Mucosa of gallbladder (tissue), 1 donor: Measurements from ENCODE around the gene OR6Y1. TPM values are rescaled to one million over a fixed set of nuclear protein-coding genes. Genes with fewer than 3 reads are reported as not detected.

Experiments
- DNase-seq: peaks from one replicate; pipeline ENCODE4 v3.0.0-alpha.2; 2020; ENCODE audit warnings: low spot score
- total RNA-seq: library from RNA; stranded (reverse); gene quantifications from one replicate; pipeline ENCODE4 v1.2.1, GENCODE V29; 2021
- donor health status: DM: no; HTN: no; CAD: no.

Gene OR6Y1, protein sequence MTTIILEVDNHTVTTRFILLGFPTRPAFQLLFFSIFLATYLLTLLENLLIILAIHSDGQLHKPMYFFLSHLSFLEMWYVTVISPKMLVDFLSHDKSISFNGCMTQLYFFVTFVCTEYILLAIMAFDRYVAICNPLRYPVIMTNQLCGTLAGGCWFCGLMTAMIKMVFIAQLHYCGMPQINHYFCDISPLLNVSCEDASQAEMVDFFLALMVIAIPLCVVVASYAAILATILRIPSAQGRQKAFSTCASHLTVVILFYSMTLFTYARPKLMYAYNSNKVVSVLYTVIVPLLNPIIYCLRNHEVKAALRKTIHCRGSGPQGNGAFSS
- total RNA-seq, result not detected

DNA sequence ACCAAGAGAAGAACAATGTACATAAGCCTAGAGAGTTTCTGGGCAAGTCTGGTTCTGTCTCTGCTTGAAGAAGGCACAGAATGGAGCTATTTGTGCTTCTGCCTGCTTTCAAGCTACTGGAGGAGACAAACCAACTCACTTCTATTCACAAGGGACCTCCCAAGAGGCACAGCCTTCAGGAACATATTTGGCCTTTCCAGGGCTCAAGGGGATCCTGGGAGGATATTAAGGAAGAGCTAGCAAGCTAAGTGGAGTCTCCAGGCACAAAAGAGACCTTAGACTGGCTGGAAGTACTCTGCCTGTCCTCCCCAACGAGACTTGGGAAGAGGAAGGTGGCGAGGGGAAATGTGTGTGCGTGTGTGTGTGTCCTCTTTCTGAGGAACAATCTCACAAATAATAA is at the start of gene OR6Y1:
TSS of gene OR6Y1 (minus strand) at position 54 of the 400 bp plus-strand sequence. CDS start 6,300 bp downstream, outside the sequence.
- DNase-seq, result no peak

DNA sequence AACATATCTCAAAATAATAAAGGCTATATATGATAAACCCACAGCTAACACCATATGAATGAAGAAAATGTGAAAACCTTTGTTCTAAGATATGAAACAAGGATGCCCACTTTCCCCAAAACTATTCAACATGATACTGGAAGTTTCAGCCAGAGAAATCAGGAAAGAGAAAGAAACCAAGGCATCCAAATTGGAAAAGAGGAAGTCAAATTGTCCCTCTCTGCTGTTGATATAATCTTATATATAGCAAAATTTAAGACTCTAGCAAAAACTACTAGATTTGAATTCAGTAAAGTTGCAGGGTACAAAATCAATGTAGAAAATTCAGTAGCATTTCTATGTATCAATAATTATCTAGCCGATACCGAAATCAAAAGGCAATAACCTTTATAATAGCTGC is 46.5 kb upstream of the OR6Y1 start:
- no peak for DNase-seq

DNA sequence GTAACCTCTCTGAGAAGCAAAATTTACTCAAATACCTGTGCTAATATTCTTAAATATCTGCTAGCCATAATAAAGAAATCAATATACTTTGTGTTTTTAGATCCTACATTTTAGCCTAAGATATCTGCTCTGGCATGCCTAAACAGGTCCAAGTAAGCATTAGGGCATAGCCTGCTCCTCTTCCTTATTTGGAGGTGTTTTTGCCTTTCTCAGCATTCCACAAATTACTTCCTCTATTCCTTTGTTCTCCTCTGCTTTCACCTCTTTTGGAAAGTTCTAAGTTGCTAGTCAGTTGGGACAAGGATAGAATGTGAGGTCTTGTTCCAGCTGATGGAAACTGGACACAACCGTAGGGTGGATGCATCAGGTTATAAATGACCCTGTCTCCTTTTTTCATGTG is 32.7 kb upstream of the OR6Y1 start:
- DNase-seq, result no peak

DNA sequence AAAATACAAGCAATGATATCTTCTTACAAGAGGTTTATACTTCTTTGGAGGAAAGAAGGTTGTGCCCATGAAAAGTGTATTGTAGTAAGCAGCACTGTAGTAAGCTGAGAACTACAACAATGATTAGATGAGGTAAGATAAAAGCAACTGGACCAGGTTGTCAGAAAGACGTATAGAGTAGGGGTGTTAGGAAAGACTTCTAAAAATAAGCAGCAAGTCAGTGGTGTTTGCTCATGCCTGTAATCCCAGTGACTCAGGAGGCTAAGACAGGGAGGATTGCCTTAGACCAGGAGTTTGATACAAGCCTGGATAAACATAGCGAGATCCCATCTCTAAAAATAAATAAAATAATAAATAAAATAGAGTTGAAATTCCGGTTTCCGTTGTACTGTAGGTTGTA is 29.8 kb upstream of the OR6Y1 start:
- no peak for DNase-seq

DNA sequence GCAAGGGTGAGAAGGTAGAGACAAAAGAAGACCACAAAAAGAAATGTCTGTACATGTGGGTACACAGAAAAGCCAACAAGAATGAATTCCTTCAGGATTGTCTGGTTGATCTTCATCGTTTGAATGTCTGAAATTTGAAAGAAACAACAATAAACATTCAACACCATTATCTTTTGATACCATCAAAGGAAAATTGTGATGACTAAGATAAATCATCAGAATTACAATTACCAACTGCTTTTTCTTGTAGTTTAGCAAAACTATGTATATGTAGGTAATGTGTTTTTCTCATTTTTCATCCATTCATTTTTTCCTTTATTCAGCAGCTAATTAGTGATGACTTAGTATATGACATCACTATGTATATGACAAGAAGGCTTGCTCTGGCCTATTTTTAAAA is 25.5 kb upstream of the OR6Y1 start, which contains the start of gene OR10X1:
TSS of gene OR10X1 (minus strand) at position 167 of the 400 bp plus-strand sequence. CDS start at position 167, 0 bp downstream.
- DNase-seq, result no peak

DNA sequence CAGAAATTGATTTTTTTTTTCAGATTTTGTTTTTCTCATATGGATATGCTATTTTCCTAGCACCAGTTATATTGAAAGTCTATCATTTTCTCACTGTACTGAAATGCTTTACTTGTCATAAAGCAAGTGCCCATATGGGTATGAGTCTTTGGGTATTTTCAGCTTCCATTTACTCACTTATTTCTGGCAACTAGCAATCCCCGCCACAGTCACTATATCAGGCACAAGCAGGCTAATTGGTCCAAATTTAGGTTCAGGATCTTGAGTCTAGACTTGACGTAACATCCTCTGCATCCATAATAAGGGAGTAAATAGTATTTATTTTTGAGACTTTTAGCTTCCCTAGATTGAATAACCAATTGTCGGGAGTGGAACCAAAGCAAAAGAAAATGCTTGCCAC is 23.4 kb upstream of the OR6Y1 start:
- DNase-seq, result no peak

DNA sequence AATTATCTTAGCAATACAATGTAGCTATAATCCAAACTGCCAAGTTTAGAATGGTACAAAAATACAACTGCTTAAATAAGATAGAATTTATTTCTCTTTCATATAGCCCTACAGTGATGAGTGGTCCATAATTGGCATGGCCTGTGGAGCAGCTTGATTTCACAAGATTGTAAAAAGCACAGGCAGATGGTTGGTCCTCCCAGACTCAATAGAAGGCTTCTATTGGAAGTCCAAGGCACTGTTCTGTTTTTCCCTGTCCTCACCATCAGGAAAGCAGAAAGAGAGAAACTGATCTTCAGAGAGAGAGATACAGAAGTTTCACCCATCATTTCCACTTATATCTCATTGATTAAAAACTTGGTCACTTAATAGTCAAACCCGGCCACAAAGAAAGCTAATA is 18.0 kb upstream of the OR6Y1 start:
- DNase-seq, result no peak

DNA sequence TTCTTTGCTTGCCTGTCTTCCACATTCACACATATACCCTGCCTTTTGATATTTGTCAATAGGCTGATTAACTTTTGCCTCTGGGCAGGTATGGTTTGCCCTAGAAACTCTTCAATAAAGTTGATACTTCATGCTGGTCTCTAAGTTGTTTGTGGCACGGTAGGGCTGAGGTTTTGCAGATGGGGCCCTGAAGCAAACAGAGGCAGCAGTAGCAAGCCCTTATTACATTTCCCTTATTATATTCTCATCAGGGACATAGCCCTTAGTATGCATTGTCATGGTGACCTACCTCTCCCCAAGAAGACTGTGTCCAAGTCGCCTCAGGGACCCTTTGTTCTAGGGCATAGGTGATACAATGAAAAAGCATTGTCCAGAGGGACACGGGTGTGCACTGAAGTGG is 16.3 kb upstream of the OR6Y1 start, which contains the start of gene OR6P1:
TSS of gene OR6P1 (minus strand) at position 101 of the 400 bp plus-strand sequence. CDS start 6,976 bp downstream, outside the sequence.
- no peak for DNase-seq

DNA sequence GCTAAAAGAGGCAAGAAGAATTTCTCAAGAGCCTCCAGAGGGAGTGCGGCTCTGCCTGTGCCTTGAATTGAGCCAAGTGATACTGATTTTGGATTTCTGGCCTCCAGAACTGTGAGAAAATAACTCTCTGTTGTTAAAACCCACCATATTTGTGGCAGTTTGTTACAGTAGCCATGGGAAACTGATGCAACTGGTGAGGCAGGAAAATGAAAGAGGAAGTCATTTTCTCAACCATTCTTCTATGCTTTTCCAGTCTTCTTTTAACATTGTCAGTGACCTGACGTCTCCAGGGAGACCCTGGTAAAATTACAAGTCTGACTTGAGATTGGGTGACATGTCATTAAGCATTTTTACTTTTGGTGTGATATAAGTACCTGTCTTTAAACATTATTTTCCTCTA is 10.4 kb upstream of the OR6Y1 start:
- DNase-seq, result no peak

DNA sequence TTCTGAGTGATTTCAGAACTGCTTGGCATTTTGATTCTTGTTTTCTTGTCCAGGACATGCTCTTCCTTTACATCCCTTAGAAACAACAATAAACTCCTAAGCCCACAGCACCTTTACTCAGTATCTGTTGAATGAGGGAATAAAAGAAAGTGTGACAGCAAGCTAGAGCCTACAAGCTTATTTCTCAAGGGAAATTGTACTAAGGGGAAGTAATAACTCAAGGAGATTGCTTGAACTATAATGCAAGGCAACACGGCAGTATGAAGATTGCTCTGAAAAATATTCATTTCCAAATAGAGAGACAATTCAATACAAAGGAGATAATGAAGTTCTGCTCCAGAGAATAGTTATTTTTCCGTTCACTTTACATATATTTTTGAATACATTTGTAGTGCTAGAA is 9.6 kb upstream of the OR6Y1 start:
- no peak for DNase-seq

DNA sequence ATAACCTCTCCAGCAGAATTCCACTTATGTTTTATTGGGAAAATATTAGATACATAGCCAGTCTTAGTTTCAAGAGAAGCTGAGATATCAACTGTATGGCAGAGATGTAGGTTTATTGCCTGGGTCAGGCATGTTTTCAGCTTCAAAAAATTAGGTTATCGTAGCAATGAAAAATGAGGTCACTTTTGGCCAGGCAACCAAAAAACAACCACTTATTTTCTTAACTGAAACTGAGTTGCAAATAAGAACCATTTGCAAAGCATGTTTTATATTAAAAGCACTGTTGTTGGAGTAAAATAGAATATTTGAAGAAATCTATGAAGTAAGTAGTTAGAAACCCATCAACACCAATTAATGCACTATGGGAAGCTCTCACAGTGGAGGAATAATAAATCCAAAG is 5.5 kb upstream of the OR6Y1 start:
- DNase-seq, result no peak

DNA sequence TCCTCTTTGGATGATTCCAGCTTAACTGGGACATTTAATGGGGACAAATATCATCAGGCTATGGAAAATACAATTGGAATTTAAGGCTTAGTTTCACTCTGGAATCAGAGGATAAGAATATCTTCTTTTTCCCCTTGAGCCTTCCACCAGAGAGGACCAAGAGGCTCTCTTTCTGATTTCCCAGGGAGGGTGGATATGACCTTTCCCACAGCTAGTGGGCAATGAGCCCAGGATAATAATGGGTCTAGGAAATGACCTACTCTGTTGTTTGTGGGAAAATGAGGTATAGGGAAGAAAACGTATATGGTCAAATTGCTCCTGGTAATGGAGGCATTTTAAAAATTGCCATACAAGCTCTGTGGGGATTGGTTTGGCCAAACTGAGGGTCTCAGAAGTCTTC is 1.9 kb downstream of the OR6Y1 start:
- no peak for DNase-seq

DNA sequence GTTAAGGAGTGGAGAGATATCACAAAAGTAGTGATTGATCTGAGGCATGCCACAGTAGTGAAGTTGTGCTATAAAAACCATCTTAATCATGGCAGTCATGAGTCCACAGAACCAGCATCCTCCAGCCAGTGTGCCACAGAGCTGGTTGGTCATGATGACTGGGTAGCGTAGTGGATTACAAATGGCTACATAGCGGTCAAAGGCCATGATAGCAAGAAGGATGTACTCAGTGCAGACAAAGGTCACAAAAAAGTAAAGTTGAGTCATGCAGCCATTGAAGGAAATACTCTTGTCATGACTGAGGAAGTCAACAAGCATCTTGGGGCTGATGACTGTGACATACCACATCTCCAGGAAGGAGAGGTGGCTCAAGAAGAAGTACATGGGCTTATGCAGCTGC is 6.7 kb downstream of the OR6Y1 start:
- DNase-seq, result no peak

DNA sequence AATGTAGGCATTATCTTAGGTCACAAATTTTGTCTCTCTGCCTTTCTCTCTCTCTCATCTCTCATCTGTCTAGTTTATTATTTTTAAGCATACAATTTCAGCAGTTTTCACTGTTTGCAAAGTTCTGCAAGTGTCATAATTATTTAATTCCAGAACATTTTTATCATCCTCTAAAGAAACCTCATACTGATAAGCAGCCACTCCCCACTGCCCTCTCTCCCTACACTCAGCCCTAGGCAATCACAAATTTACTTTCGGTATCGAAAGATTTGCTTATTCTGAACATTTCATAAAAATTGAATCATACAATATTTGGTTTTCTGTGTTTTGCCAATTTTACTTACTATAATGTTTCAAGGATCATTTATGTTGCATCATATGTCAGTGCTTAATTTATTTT is 16.6 kb downstream of the OR6Y1 start:
- no peak for DNase-seq

DNA sequence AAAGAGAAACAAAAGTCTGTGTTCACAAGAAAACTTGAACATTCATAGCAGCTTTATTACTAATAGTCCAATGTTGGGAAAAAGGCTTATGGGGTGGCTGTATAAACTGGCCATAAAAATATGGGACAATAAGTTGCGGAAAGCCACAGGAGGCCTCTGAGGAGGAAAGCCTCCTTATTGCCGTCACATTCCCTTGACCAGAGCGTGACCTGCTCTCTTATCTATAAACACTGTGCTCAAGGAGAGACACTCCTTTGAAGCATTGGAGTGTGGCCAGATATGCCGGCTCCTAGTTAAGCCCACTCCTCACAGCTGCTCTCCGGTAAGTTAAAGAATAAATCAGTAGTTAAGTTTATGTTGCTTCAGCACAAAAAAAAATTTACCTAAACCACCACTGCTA is 19.7 kb downstream of the OR6Y1 start:
- DNase-seq, result no peak

DNA sequence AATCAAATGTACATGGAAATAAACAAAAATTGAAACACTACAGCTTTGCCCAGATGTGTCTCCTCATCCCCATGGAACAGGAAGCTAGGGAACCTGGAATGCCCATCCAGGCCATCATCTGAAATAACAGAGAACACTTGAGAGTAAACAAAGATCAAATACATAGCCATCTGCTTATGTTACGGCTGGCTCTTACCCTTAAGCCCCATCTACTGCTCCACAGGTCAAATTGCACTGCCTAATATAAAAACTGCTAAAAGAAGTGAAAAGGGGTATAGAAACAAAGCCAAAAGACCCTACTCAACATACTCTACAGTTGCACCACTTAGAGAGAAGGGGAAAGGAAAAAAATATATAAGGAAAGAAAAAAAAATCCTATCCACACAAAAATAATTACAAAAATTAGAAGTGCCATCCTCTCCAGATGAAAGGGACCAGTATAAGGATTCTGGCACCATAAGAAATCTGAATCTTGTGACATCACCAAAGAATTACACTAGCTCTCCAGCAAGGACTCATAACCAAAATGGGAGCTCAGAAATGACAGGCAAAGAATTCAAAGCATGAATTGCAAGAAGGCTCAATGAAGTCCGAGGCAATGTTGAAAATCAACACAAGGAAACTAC is 26.9 kb downstream of the OR6Y1 start:
- DNase-seq, result no peak

DNA sequence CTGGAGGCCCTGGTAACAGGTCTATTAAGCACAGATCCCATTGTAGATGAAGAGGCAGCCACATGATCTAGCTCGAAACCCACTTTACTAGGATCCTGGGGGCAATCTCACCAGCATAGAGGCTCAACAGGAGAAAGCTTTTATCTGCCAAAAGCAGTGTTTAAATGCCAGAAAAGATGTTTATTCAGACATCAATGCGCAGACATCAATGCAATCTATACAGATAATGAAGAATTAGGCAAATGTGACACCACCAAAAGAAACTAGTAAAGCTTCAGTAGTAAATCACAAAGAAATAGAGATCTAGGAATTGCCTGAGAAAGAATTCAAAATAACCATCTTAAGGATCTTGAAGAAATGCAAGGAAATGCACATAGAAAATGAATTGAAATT is 32.5 kb downstream of the OR6Y1 start:
- no peak for DNase-seq

DNA sequence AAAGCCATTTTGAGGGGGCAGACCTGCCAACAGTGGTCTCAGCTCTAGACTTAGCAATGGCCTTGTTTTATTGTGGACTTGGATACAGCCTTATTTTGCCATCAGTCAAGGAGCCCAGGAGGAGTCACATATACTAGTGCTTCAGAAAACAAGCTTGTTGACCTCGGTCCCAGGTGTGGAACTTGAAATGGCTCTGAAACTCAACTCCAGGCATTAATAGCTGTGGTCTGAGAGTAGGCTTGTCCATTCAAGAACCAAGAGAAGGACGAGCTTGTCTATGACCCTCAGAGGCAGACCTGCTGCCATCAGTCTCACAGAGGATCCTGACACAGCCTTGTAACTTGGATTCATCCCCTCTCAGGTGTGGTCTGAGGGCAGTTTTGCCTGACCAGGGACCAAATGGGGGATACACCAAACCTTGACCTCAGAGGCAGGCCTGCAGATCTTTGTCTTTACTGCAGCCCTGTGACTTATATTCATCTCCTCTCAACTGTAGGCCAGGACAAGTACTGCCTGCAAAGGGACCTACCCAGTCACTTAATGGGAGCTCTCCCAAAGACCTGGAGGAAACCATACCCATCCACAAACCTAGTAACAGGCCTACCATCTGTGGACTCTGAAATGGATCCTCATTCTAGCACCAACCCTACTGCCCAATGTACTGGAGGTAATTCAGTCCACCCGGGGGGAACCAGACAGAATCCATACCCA is 33.1 kb downstream of the OR6Y1 start:
- DNase-seq, result no peak

DNA sequence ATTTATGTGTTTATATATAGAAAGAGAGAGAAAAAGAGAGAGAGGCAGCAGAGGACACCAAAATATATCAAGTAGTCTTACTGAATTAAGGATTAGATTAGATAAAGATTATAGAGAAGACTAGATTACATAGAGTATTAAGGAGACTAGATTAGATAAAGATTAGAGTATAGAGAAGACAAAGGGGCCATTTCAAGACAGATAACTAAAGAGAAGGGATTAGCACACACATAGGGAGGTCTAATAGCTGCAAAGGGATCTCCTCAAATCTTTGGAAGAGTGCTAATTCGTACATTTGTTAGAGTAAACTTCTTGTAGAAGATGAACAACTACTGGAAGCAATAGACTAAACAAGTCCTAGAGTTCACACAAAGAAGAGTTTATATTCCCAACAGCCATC is 34.2 kb downstream of the OR6Y1 start:
- DNase-seq, result no peak

DNA sequence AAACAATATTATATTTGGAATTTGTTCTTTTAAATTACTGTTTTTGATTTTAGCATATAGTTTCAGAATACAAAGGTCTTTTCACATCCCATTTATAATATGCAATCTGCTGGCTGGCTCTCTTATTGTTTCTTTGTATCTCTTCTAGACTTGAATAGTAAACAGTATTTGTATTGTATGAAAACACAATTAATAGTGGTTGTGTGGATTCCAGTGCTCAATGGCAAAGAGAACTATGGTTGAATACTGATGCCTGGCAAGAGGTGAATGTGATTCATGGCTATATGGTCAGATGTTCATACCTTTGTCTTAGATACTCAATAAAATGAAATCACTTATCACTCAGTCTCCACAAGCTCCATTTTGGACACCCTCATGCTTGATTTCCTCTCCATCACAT is 37.2 kb downstream of the OR6Y1 start:
- no peak for DNase-seq

DNA sequence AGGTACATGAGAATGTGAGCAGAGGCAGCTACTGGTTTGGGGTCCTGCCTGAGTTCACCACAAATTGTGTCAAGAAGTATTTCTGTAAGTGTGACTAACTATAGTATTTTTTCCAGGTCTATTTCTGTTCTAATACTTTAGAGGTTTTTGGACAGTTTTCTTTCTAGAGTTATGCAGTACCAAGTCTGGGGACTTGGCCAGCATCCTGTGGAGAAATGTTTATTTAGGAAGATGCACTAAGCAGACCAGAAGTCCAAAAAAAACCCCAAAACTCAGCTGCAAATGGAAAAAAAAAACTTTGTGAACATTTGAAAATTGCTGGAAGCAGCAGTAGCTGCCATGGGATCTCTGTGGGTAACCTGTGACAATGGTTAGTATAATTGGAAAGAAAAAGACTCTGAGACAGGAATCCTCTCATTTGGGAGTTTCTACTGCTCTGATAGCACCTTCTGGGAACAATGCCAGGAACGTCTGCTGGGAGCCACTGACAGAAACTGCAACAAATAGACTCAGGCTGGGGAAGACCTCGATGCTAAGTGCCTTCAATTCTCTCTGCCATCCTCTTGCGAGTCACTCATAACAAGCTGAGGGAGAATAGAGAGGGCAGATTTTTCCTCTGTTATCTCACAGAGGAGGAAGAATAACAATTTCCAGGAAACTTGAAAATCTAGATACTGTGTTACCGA is 44.6 kb downstream of the OR6Y1 start:
- DNase-seq, result no peak

DNA sequence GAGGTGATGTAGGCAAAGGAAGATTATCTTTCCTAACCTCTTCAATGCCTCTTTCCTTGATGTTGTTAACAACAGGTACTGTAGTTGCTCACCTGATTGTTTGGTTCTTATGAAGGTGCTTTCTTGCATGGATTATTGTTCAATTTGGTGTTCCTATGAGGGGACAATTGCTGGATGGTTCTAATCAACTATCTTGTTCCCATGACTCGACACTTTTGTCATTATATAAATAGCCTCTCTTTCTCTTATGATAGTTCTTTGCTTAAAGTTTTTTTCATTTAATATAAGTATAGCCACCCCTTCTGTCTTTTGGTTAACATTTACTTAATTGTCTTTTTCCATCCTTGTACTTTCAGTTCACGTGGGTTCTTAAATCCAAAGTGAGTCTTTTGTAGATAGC is 46.7 kb downstream of the OR6Y1 start:
- no peak for DNase-seq
